Tibial nerve (tissue), 4 donors: ENCODE measurements around the gene CDH8. TPM values are rescaled to one million over a fixed set of nuclear protein-coding genes. Genes with fewer than 3 reads are reported as not detected.

Experiments
- DNase-seq, 2 donors: peaks; one replicate each; pipeline ENCODE4 v3.0.0-alpha.2; 2019; ENCODE audit warnings: low spot score in 2 of 2
- H3K27ac ChIP-seq, 4 donors: fragments of 200-600 bp; sonication (generic) in 3 of 4; one replicate each; pipeline ENCODE4 v1.5.1; 2017 to 2019; ENCODE audit warnings: mild to moderate bottlenecking in 1 of 4
- H3K27me3 ChIP-seq, 2 donors: fragments of 200-600 bp; sonication (generic) in 1 of 2; one replicate each; pipeline versions ENCODE4 v1.5.1 to v1.6.0; 2017 to 2019
- H3K36me3 ChIP-seq, 3 donors: fragments of 200-600 bp; sonication (generic); one replicate each; pipeline ENCODE4 v1.5.1; 2018 to 2019
- H3K4me1 ChIP-seq, 4 donors: fragments of 200-600 bp; sonication (generic) in 3 of 4; one replicate each; pipeline ENCODE4 v1.5.1; 2017 to 2019
- H3K4me3 ChIP-seq, 4 donors: fragments of 200-600 bp; sonication (generic) in 3 of 4; one replicate each; pipeline ENCODE4 v1.5.1; 2017 to 2019; ENCODE audit warnings: mild to moderate bottlenecking in 1 of 4, moderate library complexity in 1 of 4
- H3K9me3 ChIP-seq, 4 donors: fragments of 200-600 bp; sonication (generic) in 3 of 4; one replicate each; pipeline ENCODE4 v1.5.1; 2017 to 2019
- EP300 ChIP-seq, 2 donors: sonication (generic); formaldehyde crosslinking; IDR thresholded peaks; one replicate each; pipeline ENCODE4 v1.6.1; 2017; ENCODE audit warnings: antibody characterized with exemption in 2 of 2, mild to moderate bottlenecking in 1 of 2
- POLR2A ChIP-seq, 2 donors: fragments of 450-650 bp; IDR thresholded peaks; one replicate each; pipeline ENCODE4 v1.6.1; 2017; ENCODE audit warnings: antibody characterized with exemption in 2 of 2, mild to moderate bottlenecking in 2 of 2, moderate library complexity in 2 of 2
- WGBS, 2 donors: methylation state at CpG; one replicate each; pipeline ENCODE4 v1.1.5; 2018; 5-methylcytosine and 5-hydroxymethylcytosine counted together
- total RNA-seq, 4 donors: library from RNA; depleted of rRNA; stranded (reverse); fragments of >200 nt; gene quantifications; one replicate each; pipeline ENCODE4 v1.1.0, GENCODE V29; 2016
- TF ChIP-seq, protein P1 (sequence below), 5 experiments: fragments of 200-600 bp in 3 of 5; fragments of 450-650 bp in 2 of 5; sonication (generic) in 3 of 5; IDR thresholded peaks; one replicate each; pipeline ENCODE4 v1.5.1; 2016 to 2019; ENCODE audit warnings: antibody characterized with exemption in 5 of 5, mild to moderate bottlenecking in 3 of 5, moderate library complexity in 2 of 5

The CDH8 gene
- total RNA-seq, 4 donors from 2014 or later = 0.22 TPM; not detected in 3

DNA sequence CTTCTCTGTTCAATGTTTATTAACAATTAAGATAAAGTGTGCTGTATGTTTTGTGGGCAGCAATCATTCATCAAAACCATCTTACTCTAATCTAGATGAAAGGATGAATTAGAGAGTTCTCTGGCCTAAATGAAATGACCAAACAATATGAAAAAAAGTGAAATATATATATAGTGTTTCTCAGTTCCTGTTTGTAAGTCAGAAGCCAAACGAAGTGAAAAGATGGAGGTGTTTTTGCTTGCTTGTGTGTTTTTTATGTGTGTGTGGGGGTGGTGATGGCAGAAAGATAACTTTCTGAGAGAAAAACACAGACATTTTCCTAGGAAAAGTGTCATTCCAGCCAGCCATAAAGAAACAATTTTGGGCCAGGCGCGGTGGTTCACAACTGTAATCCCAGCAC, 138.6 kb downstream of the CDH8 start:
- H3K4me1 ChIP-seq = no peaks in the 10 kb centered on the region
- TF ChIP-seq, protein P1, sequence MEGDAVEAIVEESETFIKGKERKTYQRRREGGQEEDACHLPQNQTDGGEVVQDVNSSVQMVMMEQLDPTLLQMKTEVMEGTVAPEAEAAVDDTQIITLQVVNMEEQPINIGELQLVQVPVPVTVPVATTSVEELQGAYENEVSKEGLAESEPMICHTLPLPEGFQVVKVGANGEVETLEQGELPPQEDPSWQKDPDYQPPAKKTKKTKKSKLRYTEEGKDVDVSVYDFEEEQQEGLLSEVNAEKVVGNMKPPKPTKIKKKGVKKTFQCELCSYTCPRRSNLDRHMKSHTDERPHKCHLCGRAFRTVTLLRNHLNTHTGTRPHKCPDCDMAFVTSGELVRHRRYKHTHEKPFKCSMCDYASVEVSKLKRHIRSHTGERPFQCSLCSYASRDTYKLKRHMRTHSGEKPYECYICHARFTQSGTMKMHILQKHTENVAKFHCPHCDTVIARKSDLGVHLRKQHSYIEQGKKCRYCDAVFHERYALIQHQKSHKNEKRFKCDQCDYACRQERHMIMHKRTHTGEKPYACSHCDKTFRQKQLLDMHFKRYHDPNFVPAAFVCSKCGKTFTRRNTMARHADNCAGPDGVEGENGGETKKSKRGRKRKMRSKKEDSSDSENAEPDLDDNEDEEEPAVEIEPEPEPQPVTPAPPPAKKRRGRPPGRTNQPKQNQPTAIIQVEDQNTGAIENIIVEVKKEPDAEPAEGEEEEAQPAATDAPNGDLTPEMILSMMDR (IDR thresholded peaks at IDR 0.05) = no peak
- TF ChIP-seq POLR2A (IDR thresholded peaks at IDR 0.05) = no peak
- TF ChIP-seq EP300 (IDR thresholded peaks at IDR 0.05) = no peak
- no peaks in the 10 kb centered on the region for H3K27me3 ChIP-seq
- no peaks in the 10 kb centered on the region for H3K9me3 ChIP-seq
- H3K36me3 ChIP-seq = no peaks in the 10 kb centered on the region
- H3K4me3 ChIP-seq = no peak overlapping the region
- no peak for DNase-seq
- H3K27ac ChIP-seq = no peak overlapping the region
- WGBS, 2 donors = 53 to 78% methylated on average over 3 of the region's 3 CpGs

DNA sequence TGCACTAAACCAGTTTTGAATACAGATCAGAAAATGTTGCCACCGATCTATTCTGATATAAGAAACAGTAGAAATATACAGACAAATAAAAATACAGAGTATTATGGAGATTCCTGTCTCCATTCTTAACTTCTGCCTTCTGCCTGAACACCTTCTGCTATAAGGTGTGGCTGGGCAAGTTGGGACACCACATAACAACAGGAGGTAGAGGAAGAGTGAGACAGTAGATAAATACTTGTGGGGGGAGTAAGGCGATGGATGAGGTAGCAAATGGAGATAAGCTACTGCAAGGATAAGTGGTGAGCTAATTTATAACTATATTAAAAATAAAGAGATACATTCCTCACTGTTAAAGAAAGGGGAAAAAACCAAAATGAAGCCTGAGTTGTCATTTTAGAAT, 143.7 kb downstream of the CDH8 start:
- H3K9me3 ChIP-seq = no peaks in the 10 kb centered on the region
- 93 to 95% methylated on average over 2 of the region's 2 CpGs for WGBS, 2 donors
- no peak overlapping the region for H3K27ac ChIP-seq
- no peaks in the 10 kb centered on the region for H3K36me3 ChIP-seq
- TF ChIP-seq POLR2A (IDR thresholded peaks at IDR 0.05) (no peak), EP300 (IDR thresholded peaks at IDR 0.05) (no peak)
- TF ChIP-seq, protein P1 (IDR thresholded peaks at IDR 0.05) = no peak
- no peaks in the 10 kb centered on the region for H3K27me3 ChIP-seq
- H3K4me1 ChIP-seq = no peaks in the 10 kb centered on the region
- no peak overlapping the region for H3K4me3 ChIP-seq
- no peak for DNase-seq

DNA sequence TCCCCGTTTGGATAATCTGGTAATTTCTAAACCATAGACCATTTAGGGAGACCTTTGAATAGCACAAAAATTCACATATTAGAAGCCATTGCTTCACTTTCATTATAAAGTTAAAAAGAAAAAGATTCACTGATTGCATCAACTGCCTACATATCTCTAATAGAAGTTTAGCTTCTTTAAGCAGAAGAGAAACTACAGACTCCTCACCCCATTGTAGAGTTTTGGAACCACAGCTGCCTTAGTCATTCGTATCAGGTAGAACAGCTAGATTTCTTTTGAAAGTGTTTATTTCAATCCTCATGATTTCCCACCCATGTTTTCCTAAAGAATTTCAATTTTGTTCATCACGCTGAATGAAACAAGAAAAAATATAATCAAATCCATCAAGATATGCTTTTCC, 144.8 kb downstream of the CDH8 start:
- H3K4me3 ChIP-seq = no peak overlapping the region
- 63 to 72% methylated on average over 3 of the region's 3 CpGs for WGBS, 2 donors
- H3K36me3 ChIP-seq = no peaks in the 10 kb centered on the region
- TF ChIP-seq, protein P1 (IDR thresholded peaks at IDR 0.05) = no peak
- TF ChIP-seq POLR2A (IDR thresholded peaks at IDR 0.05) (no peak), EP300 (IDR thresholded peaks at IDR 0.05) (no peak)
- no peak for DNase-seq
- H3K9me3 ChIP-seq = no peaks in the 10 kb centered on the region
- H3K4me1 ChIP-seq = no peaks in the 10 kb centered on the region
- no peaks in the 10 kb centered on the region for H3K27me3 ChIP-seq
- no peak overlapping the region for H3K27ac ChIP-seq

DNA sequence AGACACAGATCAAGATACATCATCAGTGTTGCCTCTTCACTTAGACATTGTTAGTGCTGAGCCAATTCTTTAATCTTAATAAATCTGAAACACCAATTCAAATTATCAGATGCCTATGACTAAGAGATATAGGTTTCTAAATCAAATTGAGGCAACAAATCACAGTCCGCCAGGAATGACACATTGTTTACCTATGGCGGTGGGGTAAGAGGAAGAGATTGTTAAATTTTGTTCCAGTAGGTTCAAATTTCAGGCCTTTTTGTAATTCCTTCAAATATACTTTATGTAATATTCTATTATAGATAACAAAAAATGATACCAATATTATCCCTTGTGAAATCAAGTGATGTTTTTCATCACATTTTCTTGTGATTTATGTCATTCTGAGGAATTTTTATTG, 145.9 kb downstream of the CDH8 start:
- Histone ChIP-seq H3K36me3 (no peaks in the 10 kb centered on the region), H3K9me3 (no peaks in the 10 kb centered on the region), H3K4me3 (no peak overlapping the region), H3K4me1 (no peaks in the 10 kb centered on the region), H3K27ac (no peak overlapping the region), H3K27me3 (no peaks in the 10 kb centered on the region)
- 91 to 95% methylated on average over 2 of the region's 2 CpGs for WGBS, 2 donors
- DNase-seq = no peak
- TF ChIP-seq, protein P1 (IDR thresholded peaks at IDR 0.05) = no peak
- TF ChIP-seq POLR2A (IDR thresholded peaks at IDR 0.05) = no peak
- no peak for TF ChIP-seq EP300 (IDR thresholded peaks at IDR 0.05)

DNA sequence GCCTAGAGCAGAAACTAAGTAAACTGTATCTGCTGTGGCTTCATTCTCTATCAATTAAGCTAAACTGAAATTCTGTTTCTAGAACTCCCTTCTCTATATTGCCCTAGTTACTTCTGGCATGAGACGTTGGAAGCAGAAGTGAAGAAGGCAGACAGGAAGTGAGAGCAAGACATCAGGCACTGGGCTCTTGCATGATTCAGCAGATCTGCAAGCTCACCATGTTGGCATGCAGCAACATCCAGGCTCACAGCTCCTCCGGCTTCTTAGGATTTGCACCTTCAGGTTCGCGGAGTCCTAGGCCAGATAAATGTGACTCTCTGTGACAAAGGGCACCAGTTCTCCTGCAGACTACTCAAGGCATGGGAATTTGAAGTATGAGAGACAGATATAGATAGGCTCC, 148.3 kb downstream of the CDH8 start:
- no peak for DNase-seq
- Histone ChIP-seq H3K4me1 (no peaks in the 10 kb centered on the region), H3K4me3 (no peak overlapping the region), H3K27ac (no peak overlapping the region), H3K36me3 (no peaks in the 10 kb centered on the region), H3K9me3 (no peaks in the 10 kb centered on the region), H3K27me3 (no peaks in the 10 kb centered on the region)
- TF ChIP-seq, protein P1 (IDR thresholded peaks at IDR 0.05) = no peak
- TF ChIP-seq POLR2A (IDR thresholded peaks at IDR 0.05) = no peak
- 62 to 66% methylated on average over 4 of the region's 4 CpGs for WGBS, 2 donors
